Duodenal mucosa (tissue), 2 donors: Measurements from ENCODE around the gene VPS13A.

Experiments used
- H3K27ac ChIP-seq: one replicate; pipeline ENCODE4 v1.7.0; 2013; ENCODE audit warnings: low read depth, low read length
- H3K27me3 ChIP-seq, 2 donors: one replicate each; pipeline ENCODE4 v1.7.0; 2013; ENCODE audit warnings: low read length in 2 of 2, control low read depth in 1 of 2; ENCODE audit not compliant: insufficient read depth in 2 of 2, control insufficient read depth in 1 of 2
- H3K36me3 ChIP-seq, 2 donors: one replicate each; pipeline ENCODE4 v1.7.0; 2013; ENCODE audit warnings: low read length in 2 of 2, control low read depth in 1 of 2; ENCODE audit not compliant: insufficient read depth in 2 of 2, control insufficient read depth in 1 of 2
- H3K4me1 ChIP-seq, 2 donors: one replicate each; pipeline ENCODE4 v1.7.0; 2013; ENCODE audit warnings: low read length in 2 of 2, control low read depth in 1 of 2; ENCODE audit not compliant: insufficient read depth in 2 of 2, control insufficient read depth in 1 of 2
- H3K4me3 ChIP-seq, 2 donors: one replicate each; pipeline ENCODE4 v1.7.0; 2013; ENCODE audit warnings: low read length in 2 of 2, low read depth in 1 of 2
- H3K9ac ChIP-seq, 2 donors: one replicate each; pipeline ENCODE4 v1.7.0; 2013; ENCODE audit warnings: low read length in 2 of 2, low read depth in 1 of 2
- H3K9me3 ChIP-seq, 2 donors: one replicate each; pipeline ENCODE4 v1.7.0; 2013; ENCODE audit warnings: low read length in 2 of 2, control low read depth in 1 of 2; ENCODE audit not compliant: control insufficient read depth in 1 of 2

The VPS13A gene

GRCh38 chr9:77447646-77448045, 270.3 kb downstream of the VPS13A start:
- no peaks in the 10 kb centered on the region for H3K27me3 ChIP-seq
- no peaks in the 10 kb centered on the region for H3K9me3 ChIP-seq
- no peaks in the 10 kb centered on the region for H3K36me3 ChIP-seq
- no peak overlapping the region for H3K4me3 ChIP-seq
- no peak overlapping the region for H3K9ac ChIP-seq
- H3K27ac ChIP-seq = no peak overlapping the region
- peaks cover 0 to 6% of the 10 kb centered on the region in 2 donors for H3K4me1 ChIP-seq

- H3K27ac ChIP-seq = no peak overlapping the region
- H3K9me3 ChIP-seq = no peaks in the 10 kb centered on the region
- no peaks in the 10 kb centered on the region for H3K36me3 ChIP-seq
- no peaks in the 10 kb centered on the region for H3K27me3 ChIP-seq
- peaks cover 0 to 6% of the 10 kb centered on the region in 2 donors for H3K4me1 ChIP-seq
- no peak overlapping the region for H3K9ac ChIP-seq
- H3K4me3 ChIP-seq = no peak overlapping the region
Measured at GRCh38 chr9:77449240-77450084, 272.1 kb downstream of the VPS13A start.

- Histone ChIP-seq H3K27me3 (no peaks in the 10 kb centered on the region), H3K36me3 (no peaks in the 10 kb centered on the region), H3K27ac (no peak overlapping the region), H3K9ac (no peak overlapping the region), H3K4me3 (no peak overlapping the region), H3K4me1 (peaks cover 3 to 6% of the 10 kb centered on the region in 2 donors), H3K9me3 (no peaks in the 10 kb centered on the region)
Measured at GRCh38 chr9:77450085-77450475, 272.7 kb downstream of the VPS13A start.

GRCh38 chr9:77451507-77451906, 274.2 kb downstream of the VPS13A start:
- Histone ChIP-seq H3K4me1 (peaks cover 5 to 6% of the 10 kb centered on the region in 2 donors), H3K36me3 (no peaks in the 10 kb centered on the region), H3K9me3 (no peaks in the 10 kb centered on the region), H3K27ac (no peak overlapping the region), H3K27me3 (no peaks in the 10 kb centered on the region), H3K9ac (no peak overlapping the region), H3K4me3 (no peak overlapping the region)

GRCh38 chr9:77453825-77454647, 276.7 kb downstream of the VPS13A start:
- no peaks in the 10 kb centered on the region for H3K27me3 ChIP-seq
- H3K36me3 ChIP-seq = no peaks in the 10 kb centered on the region
- no peak overlapping the region for H3K27ac ChIP-seq
- peaks cover 5 to 6% of the 10 kb centered on the region in 2 donors for H3K4me1 ChIP-seq
- no peak overlapping the region for H3K4me3 ChIP-seq
- no peak overlapping the region for H3K9ac ChIP-seq
- H3K9me3 ChIP-seq = no peaks in the 10 kb centered on the region

- H3K4me1 ChIP-seq = peaks cover 2 to 5% of the 10 kb centered on the region in 2 donors
Measured at GRCh38 chr9:77454663-77455062, 277.3 kb downstream of the VPS13A start.

GRCh38 chr9:77455312-77455927, 278.1 kb downstream of the VPS13A start:
- Histone ChIP-seq H3K9ac (no peak overlapping the region), H3K4me3 (no peak overlapping the region), H3K36me3 (no peaks in the 10 kb centered on the region), H3K27ac (no peak overlapping the region), H3K4me1 (peaks cover 0 to 5% of the 10 kb centered on the region in 2 donors), H3K27me3 (no peaks in the 10 kb centered on the region), H3K9me3 (no peaks in the 10 kb centered on the region)

More at GRCh38 chr9:77454663-77455062, 277.3 kb downstream of the VPS13A start:
- Histone ChIP-seq H3K36me3 (no peaks in the 10 kb centered on the region), H3K27me3 (no peaks in the 10 kb centered on the region), H3K9ac (no peak overlapping the region), H3K9me3 (no peaks in the 10 kb centered on the region), H3K27ac (no peak overlapping the region), H3K4me3 (no peak overlapping the region)

GRCh38 chr9:77456829-77457437, 279.6 kb downstream of the VPS13A start:
- H3K27me3 ChIP-seq = no peaks in the 10 kb centered on the region
- no peak overlapping the region for H3K27ac ChIP-seq

GRCh38 chr9:77457916-77458592, 280.7 kb downstream of the VPS13A start:
- H3K4me3 ChIP-seq = no peak overlapping the region
- no peaks in the 10 kb centered on the region for H3K9me3 ChIP-seq
- H3K4me1 ChIP-seq = peaks cover 0 to 5% of the 10 kb centered on the region in 2 donors
- H3K36me3 ChIP-seq = no peaks in the 10 kb centered on the region
- no peak overlapping the region for H3K9ac ChIP-seq
- H3K27ac ChIP-seq = no peak overlapping the region
- H3K27me3 ChIP-seq = no peaks in the 10 kb centered on the region

More at GRCh38 chr9:77456829-77457437, 279.6 kb downstream of the VPS13A start:
- H3K36me3 ChIP-seq = no peaks in the 10 kb centered on the region
- H3K9me3 ChIP-seq = no peaks in the 10 kb centered on the region
- H3K4me3 ChIP-seq = no peak overlapping the region
- H3K9ac ChIP-seq = no peak overlapping the region
- peaks cover 0 to 5% of the 10 kb centered on the region in 2 donors for H3K4me1 ChIP-seq
